Measurements from ENCODE around the gene C1orf159.

Gene C1orf159

GRCh38 chr1:1049318-1050165 lies 66.3 kb downstream of the C1orf159 start:
- H3K4me2 ChIP-seq (ENCODE audit: insufficient read depth, low read length, poor library complexity, severe bottlenecking), result no peak overlapping the region
- H3K4me3 ChIP-seq (ENCODE audit: low read length in 2 of 2), result no peak overlapping the region
- H3K4me1 ChIP-seq (ENCODE audit: control insufficient read depth in 2 of 2, insufficient read depth in 1 of 2, low read depth in 1 of 2, low read length in 2 of 2), result no peaks in the 10 kb centered on the region
- no peak overlapping the region for H3K18ac ChIP-seq (ENCODE audit: low read length)
- WGBS, 2 donors (ENCODE audit: extremely low coverage in 2 of 2, insufficient read length in 2 of 2, insufficient replicate concordance in 1 of 2), result no CpG with 5 or more reads among the region's 57 CpGs
- no peak overlapping the region for H2AK5ac ChIP-seq (ENCODE audit: low read depth, low read length)
- no peak overlapping the region for H2BK5ac ChIP-seq (ENCODE audit: low read length)
- no peak overlapping the region for H2AFZ ChIP-seq (ENCODE audit: low read length)
- no peak overlapping the region for H4K8ac ChIP-seq (ENCODE audit: low read depth, low read length)
- H2BK15ac ChIP-seq (ENCODE audit: low read length), result no peak overlapping the region
- no peaks in the 10 kb centered on the region for H3K27me3 ChIP-seq (ENCODE audit: control insufficient read depth in 3 of 3, insufficient read depth in 3 of 3, low read depth in 1 of 3, low read length in 3 of 3)
- H3K9me3 ChIP-seq (replicated peaks in 1 of 2; ENCODE audit: control insufficient read depth in 2 of 2, insufficient read depth in 1 of 2, low read depth in 1 of 2, low read length in 2 of 2), result peaks cover 0 to 3% of the 10 kb centered on the region in 2 donors
- H3K23ac ChIP-seq (ENCODE audit: low read depth, low read length, poor library complexity), result no peak overlapping the region
- no peak overlapping the region for H2BK120ac ChIP-seq (ENCODE audit: low read depth, low read length)
- H4K91ac ChIP-seq (ENCODE audit: low read depth, low read length, poor library complexity), result no peak overlapping the region
- peaks cover 7% of the 10 kb centered on the region for H3K79me1 ChIP-seq (ENCODE audit: low read depth, low read length)
- no peak overlapping the region for H3K4ac ChIP-seq (ENCODE audit: low read length)
- peaks cover 63 to 90% of the 10 kb centered on the region in 2 donors for H3K36me3 ChIP-seq (replicated peaks in 1 of 2; ENCODE audit: control insufficient read depth in 2 of 2, insufficient read depth in 2 of 2, low read length in 2 of 2)
- H2BK12ac ChIP-seq (ENCODE audit: low read length), result no peak overlapping the region
- no peak overlapping the region for H3K27ac ChIP-seq (replicated peaks; ENCODE audit: low read length)
- no peak overlapping the region for H3K14ac ChIP-seq (ENCODE audit: low read length)
- DNase-seq (ENCODE audit: low spot score), result no peak
- H3K9ac ChIP-seq (ENCODE audit: low read depth, low read length, poor library complexity), result no peak overlapping the region

GRCh38 chr1:1048765-1049164 lies 67.1 kb downstream of the C1orf159 start:
- no peak overlapping the region for H3K14ac ChIP-seq (ENCODE audit: low read length)
- H3K4me2 ChIP-seq (ENCODE audit: insufficient read depth, low read length, poor library complexity, severe bottlenecking), result no peak overlapping the region
- H3K79me1 ChIP-seq (ENCODE audit: low read depth, low read length), result peaks cover 14% of the 10 kb centered on the region
- no peak overlapping the region for H2AFZ ChIP-seq (ENCODE audit: low read length)
- no peak overlapping the region for H3K4me3 ChIP-seq (ENCODE audit: low read length in 2 of 2)
- no peaks in the 10 kb centered on the region for H3K4me1 ChIP-seq (ENCODE audit: control insufficient read depth in 2 of 2, insufficient read depth in 1 of 2, low read depth in 1 of 2, low read length in 2 of 2)
- no peak overlapping the region for H2BK120ac ChIP-seq (ENCODE audit: low read depth, low read length)
- no peak overlapping the region for H3K9ac ChIP-seq (ENCODE audit: low read depth, low read length, poor library complexity)
- H2BK15ac ChIP-seq (ENCODE audit: low read length), result no peak overlapping the region
- H3K27me3 ChIP-seq (ENCODE audit: control insufficient read depth in 3 of 3, insufficient read depth in 3 of 3, low read depth in 1 of 3, low read length in 3 of 3), result no peaks in the 10 kb centered on the region
- H2BK12ac ChIP-seq (ENCODE audit: low read length), result no peak overlapping the region
- no peak overlapping the region for H4K91ac ChIP-seq (ENCODE audit: low read depth, low read length, poor library complexity)
- no peak overlapping the region for H3K23ac ChIP-seq (ENCODE audit: low read depth, low read length, poor library complexity)
- H2BK5ac ChIP-seq (ENCODE audit: low read length), result no peak overlapping the region
- no peak for DNase-seq (ENCODE audit: low spot score)
- no peak overlapping the region for H4K8ac ChIP-seq (ENCODE audit: low read depth, low read length)
- H3K27ac ChIP-seq (replicated peaks; ENCODE audit: low read length), result no peak overlapping the region
- H3K18ac ChIP-seq (ENCODE audit: low read length), result no peak overlapping the region
- no peak overlapping the region for H3K4ac ChIP-seq (ENCODE audit: low read length)
- peaks cover 65 to 90% of the 10 kb centered on the region in 2 donors for H3K36me3 ChIP-seq (replicated peaks in 1 of 2; ENCODE audit: control insufficient read depth in 2 of 2, insufficient read depth in 2 of 2, low read length in 2 of 2)
- no CpG with 5 or more reads among the region's 28 CpGs for WGBS, 2 donors (ENCODE audit: extremely low coverage in 2 of 2, insufficient read length in 2 of 2, insufficient replicate concordance in 1 of 2)
- H3K9me3 ChIP-seq (replicated peaks in 1 of 2; ENCODE audit: control insufficient read depth in 2 of 2, insufficient read depth in 1 of 2, low read depth in 1 of 2, low read length in 2 of 2), result peaks cover 0 to 3% of the 10 kb centered on the region in 2 donors
- H2AK5ac ChIP-seq (ENCODE audit: low read depth, low read length), result no peak overlapping the region

GRCh38 chr1:1047963-1048362 lies 67.9 kb downstream of the C1orf159 start:
- H3K9me3 ChIP-seq (replicated peaks in 1 of 2; ENCODE audit: control insufficient read depth in 2 of 2, insufficient read depth in 1 of 2, low read depth in 1 of 2, low read length in 2 of 2), result peaks cover 0 to 3% of the 10 kb centered on the region in 2 donors
- WGBS, 2 donors (ENCODE audit: extremely low coverage in 2 of 2, insufficient read length in 2 of 2, insufficient replicate concordance in 1 of 2), result no CpG with 5 or more reads among the region's 25 CpGs

GRCh38 chr1:1047407-1047806 lies 68.5 kb downstream of the C1orf159 start:
- H3K4me3 ChIP-seq (ENCODE audit: low read length in 2 of 2), result no peak overlapping the region
- no peak overlapping the region for H4K91ac ChIP-seq (ENCODE audit: low read depth, low read length, poor library complexity)
- no peak overlapping the region for H3K18ac ChIP-seq (ENCODE audit: low read length)
- no peak overlapping the region for H3K14ac ChIP-seq (ENCODE audit: low read length)
- no peak overlapping the region for H4K8ac ChIP-seq (ENCODE audit: low read depth, low read length)
- H2AK5ac ChIP-seq (ENCODE audit: low read depth, low read length), result no peak overlapping the region
- H3K79me1 ChIP-seq (ENCODE audit: low read depth, low read length), result peaks cover 23% of the 10 kb centered on the region
- no peak overlapping the region for H3K23ac ChIP-seq (ENCODE audit: low read depth, low read length, poor library complexity)
- DNase-seq (ENCODE audit: low spot score), result no peak
- no peaks in the 10 kb centered on the region for H3K27me3 ChIP-seq (ENCODE audit: control insufficient read depth in 3 of 3, insufficient read depth in 3 of 3, low read depth in 1 of 3, low read length in 3 of 3)
- H2BK120ac ChIP-seq (ENCODE audit: low read depth, low read length), result no peak overlapping the region
- no peak overlapping the region for H3K27ac ChIP-seq (replicated peaks; ENCODE audit: low read length)
- no peak overlapping the region for H3K9ac ChIP-seq (ENCODE audit: low read depth, low read length, poor library complexity)
- no peak overlapping the region for H3K4me2 ChIP-seq (ENCODE audit: insufficient read depth, low read length, poor library complexity, severe bottlenecking)
- H3K4ac ChIP-seq (ENCODE audit: low read length), result no peak overlapping the region
- H3K4me1 ChIP-seq (ENCODE audit: control insufficient read depth in 2 of 2, insufficient read depth in 1 of 2, low read depth in 1 of 2, low read length in 2 of 2), result no peaks in the 10 kb centered on the region
- no peak overlapping the region for H2BK15ac ChIP-seq (ENCODE audit: low read length)
- H3K9me3 ChIP-seq (replicated peaks in 1 of 2; ENCODE audit: control insufficient read depth in 2 of 2, insufficient read depth in 1 of 2, low read depth in 1 of 2, low read length in 2 of 2), result peaks cover 0 to 3% of the 10 kb centered on the region in 2 donors
- peaks cover 60 to 89% of the 10 kb centered on the region in 2 donors for H3K36me3 ChIP-seq (replicated peaks in 1 of 2; ENCODE audit: control insufficient read depth in 2 of 2, insufficient read depth in 2 of 2, low read length in 2 of 2)
- no CpG with 5 or more reads among the region's 19 CpGs for WGBS, 2 donors (ENCODE audit: extremely low coverage in 2 of 2, insufficient read length in 2 of 2, insufficient replicate concordance in 1 of 2)
- no peak overlapping the region for H2BK5ac ChIP-seq (ENCODE audit: low read length)
- no peak overlapping the region for H2AFZ ChIP-seq (ENCODE audit: low read length)
- no peak overlapping the region for H2BK12ac ChIP-seq (ENCODE audit: low read length)

More at GRCh38 chr1:1047963-1048362, 67.9 kb downstream of the C1orf159 start:
- no peak overlapping the region for H3K9ac ChIP-seq (ENCODE audit: low read depth, low read length, poor library complexity)
- no peak for DNase-seq (ENCODE audit: low spot score)
- H3K79me1 ChIP-seq (ENCODE audit: low read depth, low read length), result peaks cover 18% of the 10 kb centered on the region
- no peak overlapping the region for H3K4ac ChIP-seq (ENCODE audit: low read length)
- no peak overlapping the region for H3K4me2 ChIP-seq (ENCODE audit: insufficient read depth, low read length, poor library complexity, severe bottlenecking)
- H3K4me1 ChIP-seq (ENCODE audit: control insufficient read depth in 2 of 2, insufficient read depth in 1 of 2, low read depth in 1 of 2, low read length in 2 of 2), result no peaks in the 10 kb centered on the region
- H2BK120ac ChIP-seq (ENCODE audit: low read depth, low read length), result no peak overlapping the region
- H2AK5ac ChIP-seq (ENCODE audit: low read depth, low read length), result no peak overlapping the region
- H3K23ac ChIP-seq (ENCODE audit: low read depth, low read length, poor library complexity), result no peak overlapping the region
- no peak overlapping the region for H2AFZ ChIP-seq (ENCODE audit: low read length)
- no peak overlapping the region for H2BK15ac ChIP-seq (ENCODE audit: low read length)
- H2BK5ac ChIP-seq (ENCODE audit: low read length), result no peak overlapping the region
- H2BK12ac ChIP-seq (ENCODE audit: low read length), result no peak overlapping the region
- H3K36me3 ChIP-seq (replicated peaks in 1 of 2; ENCODE audit: control insufficient read depth in 2 of 2, insufficient read depth in 2 of 2, low read length in 2 of 2), result peaks cover 63 to 89% of the 10 kb centered on the region in 2 donors
- H4K91ac ChIP-seq (ENCODE audit: low read depth, low read length, poor library complexity), result no peak overlapping the region
- H3K4me3 ChIP-seq (ENCODE audit: low read length in 2 of 2), result no peak overlapping the region
- H3K18ac ChIP-seq (ENCODE audit: low read length), result no peak overlapping the region
- no peaks in the 10 kb centered on the region for H3K27me3 ChIP-seq (ENCODE audit: control insufficient read depth in 3 of 3, insufficient read depth in 3 of 3, low read depth in 1 of 3, low read length in 3 of 3)
- no peak overlapping the region for H3K14ac ChIP-seq (ENCODE audit: low read length)
- no peak overlapping the region for H3K27ac ChIP-seq (replicated peaks; ENCODE audit: low read length)
- H4K8ac ChIP-seq (ENCODE audit: low read depth, low read length), result no peak overlapping the region
